Measurements from ENCODE around the gene SNX14. TPM values are rescaled to one million over a fixed set of nuclear protein-coding genes. Genes with fewer than 3 reads are reported as not detected.

SNX14 gene
- total RNA-seq, 1 experiment from 2014 or later, result 72.9 TPM

GRCh38 chr6:85494547-85495536 is 98.8 kb downstream of the SNX14 start:
- CTCF ChIA-PET, result interaction anchor here (1.5 to 1.7 kb wide), 2 partner anchors 21 to 133 kb away, joined by 3 to 4 read pairs; no protein-coding TSS in a partner anchor
- Mint-ChIP-seq H3K4me1 (ENCODE audit: low read depth, unreplicated experiment) (peaks cover 48% of the 10 kb centered on the region), H3K36me3 (ENCODE audit: insufficient read depth, unreplicated experiment) (peaks cover 46% of the 10 kb centered on the region), H3K9me3 (ENCODE audit: low read depth, unreplicated experiment) (peaks cover 8% of the 10 kb centered on the region), H3K27me3 (ENCODE audit: unreplicated experiment) (no peaks in the 10 kb centered on the region), H3K4me3 (ENCODE audit: low read depth, unreplicated experiment) (no peak overlapping the region), H3K27ac (ENCODE audit: unreplicated experiment) (no peak overlapping the region)
- TF ChIP-seq, protein P1, sequence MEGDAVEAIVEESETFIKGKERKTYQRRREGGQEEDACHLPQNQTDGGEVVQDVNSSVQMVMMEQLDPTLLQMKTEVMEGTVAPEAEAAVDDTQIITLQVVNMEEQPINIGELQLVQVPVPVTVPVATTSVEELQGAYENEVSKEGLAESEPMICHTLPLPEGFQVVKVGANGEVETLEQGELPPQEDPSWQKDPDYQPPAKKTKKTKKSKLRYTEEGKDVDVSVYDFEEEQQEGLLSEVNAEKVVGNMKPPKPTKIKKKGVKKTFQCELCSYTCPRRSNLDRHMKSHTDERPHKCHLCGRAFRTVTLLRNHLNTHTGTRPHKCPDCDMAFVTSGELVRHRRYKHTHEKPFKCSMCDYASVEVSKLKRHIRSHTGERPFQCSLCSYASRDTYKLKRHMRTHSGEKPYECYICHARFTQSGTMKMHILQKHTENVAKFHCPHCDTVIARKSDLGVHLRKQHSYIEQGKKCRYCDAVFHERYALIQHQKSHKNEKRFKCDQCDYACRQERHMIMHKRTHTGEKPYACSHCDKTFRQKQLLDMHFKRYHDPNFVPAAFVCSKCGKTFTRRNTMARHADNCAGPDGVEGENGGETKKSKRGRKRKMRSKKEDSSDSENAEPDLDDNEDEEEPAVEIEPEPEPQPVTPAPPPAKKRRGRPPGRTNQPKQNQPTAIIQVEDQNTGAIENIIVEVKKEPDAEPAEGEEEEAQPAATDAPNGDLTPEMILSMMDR (IDR thresholded peaks at IDR 0.05; ENCODE audit: unreplicated experiment), result no peak
- BruUV-seq (replicated peaks), result TSS peak; percentile 68
- DNase-seq, result no peak
- intact Hi-C loops (cut with micrococcal nuclease; ENCODE audit: unreplicated experiment), result no loop called here

GRCh38 chr6:85493389-85493788 is 100.3 kb downstream of the SNX14 start:
- BruUV-seq (replicated peaks), result no TSS peak
- TF ChIP-seq, protein P1 (IDR thresholded peaks at IDR 0.05; ENCODE audit: unreplicated experiment), result no peak
- DNase-seq, result no peak
- peaks cover 8% of the 10 kb centered on the region for H3K9me3 Mint-ChIP-seq (ENCODE audit: low read depth, unreplicated experiment)
- CTCF ChIA-PET, result interaction anchor here (0.6 kb wide), 1 partner anchor 108 kb away, joined by 12 read pairs; no protein-coding TSS in a partner anchor
- H3K27ac Mint-ChIP-seq (ENCODE audit: unreplicated experiment), result no peak overlapping the region
- peaks cover 35% of the 10 kb centered on the region for H3K36me3 Mint-ChIP-seq (ENCODE audit: insufficient read depth, unreplicated experiment)
- no peaks in the 10 kb centered on the region for H3K27me3 Mint-ChIP-seq (ENCODE audit: unreplicated experiment)
- intact Hi-C loops (cut with micrococcal nuclease; ENCODE audit: unreplicated experiment), result no loop called here
- peaks cover 35% of the 10 kb centered on the region for H3K4me1 Mint-ChIP-seq (ENCODE audit: low read depth, unreplicated experiment)
- no peak overlapping the region for H3K4me3 Mint-ChIP-seq (ENCODE audit: low read depth, unreplicated experiment)

DNA sequence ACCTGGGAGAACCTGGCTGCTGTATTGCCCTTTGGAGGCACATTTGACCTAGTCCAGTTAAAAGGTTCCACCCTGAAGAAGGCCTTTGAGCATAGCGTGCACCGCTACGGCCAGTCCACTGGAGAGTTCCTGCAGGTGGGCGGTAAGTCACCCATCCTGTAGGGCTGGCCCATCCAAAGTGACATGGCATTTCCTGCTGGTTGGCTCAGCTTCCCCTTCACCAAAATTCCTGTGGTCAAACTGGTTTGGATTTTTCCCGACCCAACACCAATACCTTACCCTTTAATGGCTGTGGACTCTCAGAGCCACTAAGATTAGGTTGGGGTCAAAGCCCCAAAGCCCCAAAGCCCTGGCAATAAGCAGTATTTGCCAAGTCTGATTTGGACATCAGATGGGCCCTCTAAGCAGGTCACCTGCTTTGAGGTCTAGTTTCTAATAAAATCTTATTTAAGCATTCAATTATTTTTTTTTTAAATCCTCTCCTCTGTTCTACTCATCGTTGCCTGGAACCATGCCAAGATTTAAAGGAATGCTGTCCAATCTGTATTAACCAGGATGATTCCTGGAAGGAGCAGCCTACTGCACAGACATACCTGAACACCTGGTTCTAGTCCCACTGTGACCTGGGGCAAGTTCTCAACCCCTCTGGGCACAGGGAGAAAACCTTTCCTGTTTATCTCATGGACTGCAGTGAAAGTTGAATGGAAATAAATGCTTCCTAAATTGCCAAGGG is 103.0 kb downstream of the SNX14 start:
- CTCF ChIA-PET, result no interaction called here
- H3K27ac Mint-ChIP-seq (ENCODE audit: unreplicated experiment), result no peak overlapping the region
- intact Hi-C loops (cut with micrococcal nuclease; ENCODE audit: unreplicated experiment), result no loop called here
- H3K4me3 Mint-ChIP-seq (ENCODE audit: low read depth, unreplicated experiment), result no peak overlapping the region
- TF ChIP-seq, protein P1 (IDR thresholded peaks at IDR 0.05; ENCODE audit: unreplicated experiment), result no peak
- H3K36me3 Mint-ChIP-seq (ENCODE audit: insufficient read depth, unreplicated experiment), result peaks cover 29% of the 10 kb centered on the region
- H3K27me3 Mint-ChIP-seq (ENCODE audit: unreplicated experiment), result no peaks in the 10 kb centered on the region
- peak; percentile 39 for DNase-seq
- H3K4me1 Mint-ChIP-seq (ENCODE audit: low read depth, unreplicated experiment), result peaks cover 27% of the 10 kb centered on the region
- no TSS peak for BruUV-seq (replicated peaks)
- H3K9me3 Mint-ChIP-seq (ENCODE audit: low read depth, unreplicated experiment), result no peaks in the 10 kb centered on the region

GRCh38 chr6:85484948-85485347 is 108.7 kb downstream of the SNX14 start:
- H3K27me3 Mint-ChIP-seq (ENCODE audit: unreplicated experiment), result no peaks in the 10 kb centered on the region
- TF ChIP-seq, protein P1 (IDR thresholded peaks at IDR 0.05; ENCODE audit: unreplicated experiment), result no peak
- H3K9me3 Mint-ChIP-seq (ENCODE audit: low read depth, unreplicated experiment), result no peaks in the 10 kb centered on the region
- no TSS peak for BruUV-seq (replicated peaks)
- DNase-seq, result no peak
- CTCF ChIA-PET, result no interaction called here
- intact Hi-C loops (cut with micrococcal nuclease; ENCODE audit: unreplicated experiment), result no loop called here
- H3K27ac Mint-ChIP-seq (ENCODE audit: unreplicated experiment), result no peak overlapping the region
- peaks cover 18% of the 10 kb centered on the region for H3K36me3 Mint-ChIP-seq (ENCODE audit: insufficient read depth, unreplicated experiment)
- no peak overlapping the region for H3K4me3 Mint-ChIP-seq (ENCODE audit: low read depth, unreplicated experiment)
- peaks cover 20% of the 10 kb centered on the region for H3K4me1 Mint-ChIP-seq (ENCODE audit: low read depth, unreplicated experiment)

All from Calu3 (cell line).